HG03571 (cell line): ENCODE data around the gene ENTHD1.
A peak's percentile ranks its signal among the peaks of the same experiment; 100 is the strongest.
"Not testable (repeated sequence)": the region's sequence is repeated elsewhere in the genome, so short reads cannot be mapped to it uniquely, and the experiment has no call there.

ENCODE experiments used
- ATAC-seq: cut with Tn5 transposase; IDR thresholded peaks from one replicate; pipeline ENCODE4 v1.9.1; 2021; ENCODE audit not compliant: unreplicated experiment

The ENTHD1 gene

DNA sequence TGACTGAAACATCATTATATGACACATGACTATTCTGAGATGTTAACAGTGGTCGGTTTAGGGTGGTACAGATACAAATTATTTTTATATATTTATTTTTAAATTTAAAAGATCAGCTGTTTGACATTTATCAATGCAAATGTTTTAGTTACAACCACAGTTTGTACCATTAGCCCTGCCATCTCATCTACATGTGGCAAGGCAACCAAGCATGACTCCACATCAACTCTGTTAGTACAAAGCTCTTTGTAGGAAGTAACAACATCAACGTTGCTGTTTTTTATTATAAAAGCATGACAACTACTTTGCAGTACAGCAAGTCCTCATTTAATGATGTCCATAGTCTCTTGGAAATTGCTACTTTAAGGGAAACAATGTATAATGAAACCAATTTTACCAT is 40.8 kb downstream of the ENTHD1 start:
- no peak for ATAC-seq

DNA sequence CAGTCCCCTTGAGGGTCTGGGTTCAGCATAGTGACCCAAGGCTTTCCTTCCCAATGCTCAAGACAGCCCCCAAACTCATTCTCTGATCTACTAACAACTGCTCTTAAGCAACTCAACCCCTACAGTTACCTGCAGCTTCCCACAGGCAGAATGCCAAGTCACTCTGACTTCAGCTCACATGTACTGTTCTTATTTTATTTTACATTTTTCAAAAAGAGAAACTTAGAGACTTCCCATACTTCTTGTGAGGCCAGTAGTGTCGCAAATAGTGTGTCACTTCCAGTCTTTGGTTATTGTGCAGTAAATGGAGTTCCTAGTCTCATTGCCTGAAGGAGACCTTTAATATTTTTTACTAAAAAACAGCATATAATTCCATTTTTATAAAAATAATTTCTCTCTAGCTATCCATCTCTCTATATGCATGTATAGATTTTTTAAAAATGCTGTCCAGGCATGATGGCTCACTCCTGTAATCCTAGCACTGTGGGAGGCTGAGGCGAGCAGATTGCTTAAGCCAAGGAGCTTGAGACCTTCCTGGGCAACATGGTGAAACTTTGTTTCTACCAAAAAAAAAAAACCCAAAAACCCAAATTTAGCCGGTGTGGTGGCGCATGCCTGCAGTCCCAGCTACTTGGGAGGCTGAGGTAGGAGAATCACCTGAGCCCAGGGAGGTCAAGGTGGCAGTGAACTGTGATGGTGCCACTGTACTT is 41.8 kb downstream of the ENTHD1 start:
- ATAC-seq, result no peak

DNA sequence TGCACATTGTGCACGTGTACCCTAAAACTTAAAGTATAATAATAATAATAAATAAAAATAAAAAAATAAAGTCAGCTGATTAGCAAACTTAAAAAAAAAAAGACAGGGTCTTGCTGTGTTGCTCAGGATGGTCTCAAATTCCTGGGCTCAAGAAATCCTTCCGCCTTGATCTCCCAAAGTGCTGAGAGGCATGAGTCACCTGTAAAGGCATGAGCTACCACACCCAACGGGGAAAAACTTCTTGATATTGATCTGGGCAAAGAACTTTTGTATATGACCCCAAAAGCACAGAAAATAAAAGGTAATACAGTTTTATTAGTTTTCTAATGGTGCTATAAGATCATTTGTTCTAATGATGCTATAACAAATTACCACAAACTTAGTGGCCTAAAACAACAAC is 46.1 kb downstream of the ENTHD1 start:
- no peak for ATAC-seq

DNA sequence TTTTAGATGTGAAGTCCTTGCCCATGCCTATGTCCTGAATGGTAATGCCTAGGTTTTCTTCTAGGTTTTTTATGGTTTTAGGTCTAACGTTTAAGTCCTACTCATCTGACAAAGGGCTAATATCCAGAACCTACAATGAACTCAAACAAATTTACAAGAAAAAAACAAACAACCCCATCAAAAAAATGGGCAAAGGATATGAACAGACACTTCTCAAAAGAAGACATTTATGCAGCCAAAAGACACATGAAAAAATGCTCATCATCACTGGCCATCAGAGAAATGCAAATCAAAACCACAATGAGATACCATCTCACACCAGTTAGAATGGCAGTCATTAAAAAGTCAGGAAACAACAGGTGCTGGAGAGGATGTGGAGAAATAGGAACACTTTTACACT is 47.0 kb downstream of the ENTHD1 start:
- not testable (repeated sequence) for ATAC-seq

DNA sequence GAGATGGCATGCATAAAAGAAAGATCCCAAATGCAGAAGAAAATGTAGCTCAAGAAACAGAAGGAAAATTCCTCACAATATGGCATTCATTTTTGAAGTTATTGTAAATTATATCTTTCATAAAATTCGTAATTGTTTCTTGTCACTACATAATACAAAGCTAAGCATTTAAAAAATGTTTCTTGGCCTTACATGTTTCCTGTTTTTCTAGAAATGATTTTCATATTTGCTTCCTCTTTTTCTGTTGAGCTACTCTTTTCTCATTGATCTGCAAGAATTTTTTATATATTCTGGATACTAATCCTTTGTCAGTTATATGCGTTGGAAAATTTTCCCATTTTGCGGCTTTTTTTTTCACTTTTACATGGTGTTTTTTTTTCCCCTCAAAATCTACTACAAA is 48.0 kb downstream of the ENTHD1 start:
- no peak for ATAC-seq

DNA sequence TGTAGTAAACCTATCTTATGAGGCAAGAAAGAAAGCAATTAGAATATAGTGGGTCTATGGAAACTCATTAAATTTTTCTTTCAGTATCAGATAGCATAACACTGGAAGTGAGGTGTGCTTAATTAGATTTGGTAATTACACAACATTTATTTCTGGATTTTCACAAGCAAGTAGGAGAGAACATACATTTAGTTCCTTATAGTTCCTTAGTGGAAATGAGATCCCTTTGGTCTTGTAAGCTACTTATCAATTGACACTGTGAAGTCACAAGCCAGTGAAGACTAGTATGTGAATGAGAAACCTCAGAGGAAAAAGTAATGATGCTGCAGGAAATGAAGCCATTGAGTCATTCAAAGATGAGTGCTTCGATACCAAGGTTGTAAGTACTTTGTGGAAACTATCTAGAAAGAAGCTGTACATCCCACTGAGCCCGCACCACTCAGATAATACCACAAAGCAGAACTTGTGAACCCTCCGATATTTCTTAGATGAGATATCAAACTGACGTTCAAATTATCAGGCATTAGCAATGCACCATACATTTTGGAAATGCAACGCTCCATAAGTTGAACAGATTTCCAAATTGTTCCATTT is 53.5 kb downstream of the ENTHD1 start:
- ATAC-seq, result no peak

DNA sequence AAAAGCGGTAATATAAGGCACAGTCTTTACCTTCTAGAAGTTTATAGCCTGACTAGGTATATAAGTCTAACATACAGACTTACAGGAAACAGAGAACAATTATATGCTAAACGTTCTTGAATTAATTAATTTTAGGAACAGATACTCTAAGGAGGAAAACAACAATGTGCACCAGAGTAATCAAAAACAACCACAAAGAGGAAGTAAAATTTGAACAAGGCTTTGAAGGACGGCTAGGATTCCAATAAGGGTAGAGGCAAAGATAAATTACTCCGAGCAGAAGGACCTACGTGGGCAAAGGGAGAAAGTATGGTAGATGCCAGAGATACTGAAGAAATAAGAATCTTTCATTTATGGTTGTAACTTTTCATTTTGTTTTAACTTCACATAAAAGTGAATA is 54.4 kb downstream of the ENTHD1 start:
- no peak for ATAC-seq

DNA sequence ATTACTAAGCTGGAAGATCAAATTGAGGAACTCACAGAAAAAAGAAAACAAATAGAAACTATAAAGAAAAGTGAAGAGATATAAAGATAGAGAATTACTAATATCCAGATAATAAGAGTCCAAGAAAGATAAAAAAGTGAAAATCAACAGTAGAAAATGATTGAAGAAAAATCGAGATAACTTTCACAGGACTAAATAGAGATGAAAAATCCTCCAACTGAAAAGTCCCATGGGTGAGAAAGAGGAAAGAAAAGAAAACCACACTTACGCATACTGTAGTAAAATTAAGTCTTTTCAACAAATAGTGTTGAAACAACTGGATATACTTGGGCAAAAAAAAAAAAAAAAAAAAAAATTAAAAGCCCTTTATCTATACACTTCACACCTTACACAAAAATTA is 60.0 kb downstream of the ENTHD1 start:
- no peak for ATAC-seq

DNA sequence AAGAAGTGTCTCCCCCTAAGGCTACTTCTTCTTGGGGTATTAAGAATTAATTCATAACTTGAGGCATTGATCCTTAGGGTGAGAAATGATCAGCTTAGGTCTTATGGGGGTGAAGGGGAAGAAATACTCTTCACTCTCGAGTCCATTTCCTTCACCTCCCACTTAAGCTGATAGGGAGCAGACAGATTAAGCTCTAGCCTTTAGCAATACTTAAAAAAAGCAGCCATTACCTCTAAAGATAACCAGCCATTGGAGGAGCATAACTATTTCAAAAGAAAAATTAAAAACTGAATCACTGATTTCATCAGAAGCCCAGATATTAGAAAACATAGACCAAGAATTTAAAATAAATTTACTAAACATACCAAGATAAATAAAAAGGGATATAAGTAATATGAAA is 60.5 kb downstream of the ENTHD1 start:
- no peak for ATAC-seq

DNA sequence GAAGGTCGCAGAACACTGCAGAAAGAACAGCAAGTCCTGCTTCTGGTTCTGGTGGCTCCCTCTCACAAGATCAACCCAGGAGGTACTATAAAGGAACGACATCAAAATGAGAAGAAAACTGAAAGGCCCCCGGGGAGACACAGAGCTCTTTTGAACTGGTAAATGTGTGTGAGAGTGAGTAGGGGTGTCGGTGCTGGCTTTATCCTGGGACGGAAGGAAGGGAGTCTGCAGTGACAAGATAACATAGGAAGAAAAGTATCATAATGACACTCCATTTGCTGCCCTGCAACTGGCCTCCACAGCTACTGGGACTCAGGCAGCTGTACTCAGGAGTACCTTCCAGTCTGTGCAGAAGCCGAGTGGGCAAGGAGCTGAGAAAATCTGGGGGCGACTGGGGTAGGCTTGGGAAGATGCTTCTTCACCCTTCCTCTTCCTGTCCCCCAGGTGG is 60.9 kb downstream of the ENTHD1 start:
- ATAC-seq, result no peak

DNA sequence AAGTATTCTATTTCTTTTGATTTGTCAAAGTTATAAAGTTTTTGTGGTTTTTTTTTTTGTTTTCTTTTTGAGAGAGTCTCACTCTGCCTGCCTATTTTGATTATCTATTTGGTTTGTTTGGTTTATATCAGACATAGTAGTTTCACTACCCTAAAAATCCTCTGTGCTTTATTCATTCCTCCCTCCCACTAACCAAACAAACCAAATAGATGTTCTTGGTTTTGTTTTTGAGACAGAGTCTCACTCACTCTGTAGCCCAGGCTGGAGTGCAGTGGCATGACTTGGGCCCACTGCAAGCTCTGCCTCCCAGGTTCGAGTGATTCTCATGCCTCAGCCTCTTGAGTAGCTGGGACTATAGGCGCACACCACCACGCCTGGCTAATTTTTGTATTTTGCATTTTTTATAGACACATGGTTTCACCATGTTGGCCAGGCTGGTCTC is 67.9 kb downstream of the ENTHD1 start:
- ATAC-seq, result peak; percentile 84

DNA sequence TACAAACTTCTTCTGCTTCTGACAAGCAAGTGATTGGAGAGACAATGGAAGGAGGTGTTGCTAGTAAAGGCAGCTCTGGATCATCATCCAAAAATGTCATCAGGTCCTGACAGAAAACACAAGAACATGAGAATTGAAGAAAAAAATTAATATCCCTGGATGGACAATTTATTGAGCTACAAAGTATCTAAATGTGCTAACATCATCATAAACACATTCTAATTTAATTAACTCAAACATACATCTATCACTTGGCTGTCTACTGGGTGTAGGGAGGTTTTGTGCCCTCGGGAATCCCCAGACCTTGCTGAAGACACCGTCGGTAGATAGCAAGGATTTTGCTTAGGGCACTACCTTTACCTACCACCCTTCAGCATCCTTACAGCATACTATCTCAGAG is 72.6 kb downstream of the ENTHD1 start:
- no peak for ATAC-seq

DNA sequence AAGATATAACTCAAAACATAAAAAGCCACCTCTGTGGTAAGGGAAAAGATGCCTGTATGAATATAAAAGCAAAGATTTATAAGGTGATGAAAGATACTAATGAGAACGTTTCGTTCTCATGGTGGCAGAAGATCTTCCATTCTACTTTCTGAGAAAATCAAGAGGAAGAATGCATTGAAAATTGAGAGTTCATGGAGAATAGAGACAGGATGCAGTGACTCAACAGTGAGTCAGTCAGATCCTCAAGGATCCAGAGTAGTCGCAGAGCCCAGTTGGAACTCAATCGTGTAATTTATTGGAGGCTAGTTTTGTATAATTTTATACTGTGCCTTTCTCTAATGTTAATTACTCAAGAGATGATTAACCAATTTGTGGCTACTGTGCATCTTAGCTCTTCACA is 73.3 kb downstream of the ENTHD1 start:
- ATAC-seq, result no peak

DNA sequence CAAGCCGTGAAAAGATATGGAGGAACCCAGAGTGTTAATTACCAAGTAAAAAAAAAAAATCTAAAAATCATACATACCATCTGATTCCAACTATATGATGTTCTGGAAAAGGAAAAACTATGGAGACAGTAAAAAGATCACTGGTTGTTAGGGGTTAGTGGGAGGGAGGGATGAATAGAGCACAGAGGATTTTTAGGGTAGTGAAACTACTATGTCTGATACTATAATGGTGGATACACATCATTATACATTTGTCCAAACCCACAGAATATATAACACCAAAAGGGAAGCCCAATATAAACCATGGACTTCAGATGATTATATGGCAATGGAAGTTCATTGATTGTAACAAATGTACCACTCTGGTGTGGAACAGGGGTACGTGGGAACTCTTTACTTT is 74.1 kb downstream of the ENTHD1 start:
- ATAC-seq, result no peak

DNA sequence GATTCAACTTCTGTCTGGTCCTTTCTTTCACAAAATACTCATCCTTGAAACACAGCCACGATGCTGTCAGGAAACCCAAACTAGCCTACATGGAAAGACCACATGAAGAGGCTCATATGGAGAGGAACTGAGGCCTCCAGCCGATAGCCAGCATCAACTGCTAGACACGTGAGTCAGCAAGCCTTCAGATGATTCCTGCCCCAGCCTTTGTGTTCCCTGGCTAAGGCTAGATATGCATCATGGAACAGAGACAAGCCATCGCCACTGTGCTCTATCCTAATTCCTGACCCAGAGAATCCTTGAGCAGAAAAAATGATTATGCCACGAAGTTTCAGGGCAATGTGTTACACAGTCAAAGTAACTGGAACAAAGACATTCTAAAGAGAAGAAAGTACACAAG is 75.5 kb downstream of the ENTHD1 start:
- ATAC-seq, result no peak

DNA sequence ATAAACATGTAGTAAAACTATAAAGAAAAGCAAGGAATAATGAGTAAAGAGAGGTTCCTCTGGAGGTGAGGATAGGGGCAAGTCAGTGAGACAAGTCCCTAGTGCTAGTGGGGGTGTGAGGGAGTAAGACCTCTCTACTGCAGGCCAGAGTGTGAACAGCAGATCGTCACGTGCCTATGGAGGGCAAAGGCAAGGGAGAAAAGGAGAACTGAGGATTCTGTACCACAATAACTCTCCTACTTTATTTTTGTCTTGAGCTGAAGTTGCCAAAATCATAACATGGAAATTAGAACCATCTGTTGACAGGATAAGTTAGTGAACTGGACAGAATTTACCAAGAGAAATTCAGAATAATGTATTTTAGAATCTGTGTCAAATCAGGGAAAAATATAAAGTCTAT is 77.6 kb downstream of the ENTHD1 start:
- no peak for ATAC-seq

DNA sequence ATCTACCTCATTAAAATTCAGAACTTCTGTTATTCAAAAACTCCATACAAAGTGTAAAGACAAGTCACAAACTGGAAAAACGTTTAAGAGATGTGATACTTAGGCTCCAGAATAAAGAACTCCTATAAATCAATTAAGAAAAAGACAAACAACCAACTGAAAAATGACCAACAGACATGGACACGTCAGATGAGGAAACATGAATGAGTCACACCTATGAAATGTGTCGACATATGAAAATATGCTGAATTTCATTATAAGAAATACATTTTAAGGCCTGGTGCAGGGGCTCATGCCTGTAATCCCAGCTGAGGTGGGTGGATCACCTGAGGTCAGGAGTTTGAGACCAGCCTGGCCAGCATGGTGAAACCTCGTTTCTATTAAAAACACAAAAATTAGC is 78.7 kb downstream of the ENTHD1 start:
- ATAC-seq, result no peak

DNA sequence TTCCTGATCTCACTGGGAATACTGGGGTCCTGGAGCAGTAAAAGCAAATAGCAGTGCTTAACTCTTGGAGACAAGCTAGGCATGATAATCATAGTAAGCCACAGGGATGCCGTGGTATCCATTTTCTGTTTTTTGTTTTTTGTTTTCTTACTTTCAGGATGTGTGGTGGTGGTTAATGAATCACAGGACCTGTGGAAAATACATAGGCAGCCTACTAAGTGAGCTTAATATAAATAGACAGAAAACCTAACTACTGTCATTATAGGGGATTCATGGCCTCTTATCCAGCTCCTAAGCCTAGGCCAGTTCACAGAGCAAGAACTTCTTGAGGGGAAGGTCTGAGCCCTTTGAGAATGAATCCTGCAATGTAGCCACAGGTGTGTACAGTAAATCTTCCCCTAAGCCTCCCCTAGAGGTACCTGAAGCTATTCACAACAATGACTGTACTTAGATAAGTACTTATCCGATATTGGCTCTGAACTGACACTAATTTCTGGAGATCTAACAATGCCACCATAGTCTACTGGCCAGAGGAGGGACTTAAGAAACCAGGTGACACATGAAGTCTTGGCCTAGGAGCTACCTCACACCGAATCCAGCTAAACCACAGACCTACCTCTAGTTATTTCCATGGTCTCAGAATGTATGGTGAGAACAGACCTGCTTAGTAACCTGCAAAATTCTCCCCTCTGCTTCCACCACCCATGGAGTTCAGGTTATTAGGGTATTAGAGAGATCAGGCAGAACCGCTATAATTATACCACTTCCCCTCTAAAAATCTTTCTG is 83.6 kb downstream of the ENTHD1 start:
- no peak for ATAC-seq

DNA sequence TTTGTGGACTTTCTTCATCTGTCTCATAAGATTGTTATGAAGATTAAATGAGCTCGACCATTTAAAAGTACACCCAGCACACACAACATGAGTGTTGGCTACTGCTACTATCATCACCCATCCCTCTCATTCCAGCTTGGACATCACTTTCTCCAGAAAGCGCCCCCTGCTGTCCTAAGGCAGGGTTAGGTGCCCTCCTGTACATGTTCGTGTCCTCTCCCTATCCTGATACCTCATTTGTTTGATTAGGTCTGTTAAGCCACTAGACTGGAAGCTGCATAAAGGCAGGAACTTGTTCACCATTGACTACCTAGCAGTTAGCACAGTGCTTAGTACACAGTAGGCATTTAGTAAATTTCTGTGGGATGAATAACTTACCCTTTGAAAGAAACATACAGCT is 85.5 kb downstream of the ENTHD1 start:
- ATAC-seq, result no peak

DNA sequence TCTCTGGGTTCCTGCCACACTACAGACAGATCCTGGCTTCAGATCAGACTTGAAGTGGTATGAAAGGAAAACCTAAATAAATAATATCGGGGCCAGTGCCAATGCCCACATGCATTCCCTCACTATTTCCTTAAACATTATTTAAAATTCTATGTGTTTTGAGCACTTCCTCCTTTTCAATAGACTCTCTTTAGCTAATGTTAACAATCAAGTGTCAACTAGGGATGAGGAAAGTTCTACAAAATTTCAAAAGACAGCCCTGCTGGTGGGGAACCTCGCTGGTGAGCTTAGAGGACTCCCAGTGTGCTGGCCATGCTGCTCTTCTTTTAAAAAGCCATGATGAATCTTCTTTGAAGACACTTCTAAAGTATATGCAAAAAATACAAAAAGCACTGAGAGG is 87.5 kb downstream of the ENTHD1 start:
- no peak for ATAC-seq

DNA sequence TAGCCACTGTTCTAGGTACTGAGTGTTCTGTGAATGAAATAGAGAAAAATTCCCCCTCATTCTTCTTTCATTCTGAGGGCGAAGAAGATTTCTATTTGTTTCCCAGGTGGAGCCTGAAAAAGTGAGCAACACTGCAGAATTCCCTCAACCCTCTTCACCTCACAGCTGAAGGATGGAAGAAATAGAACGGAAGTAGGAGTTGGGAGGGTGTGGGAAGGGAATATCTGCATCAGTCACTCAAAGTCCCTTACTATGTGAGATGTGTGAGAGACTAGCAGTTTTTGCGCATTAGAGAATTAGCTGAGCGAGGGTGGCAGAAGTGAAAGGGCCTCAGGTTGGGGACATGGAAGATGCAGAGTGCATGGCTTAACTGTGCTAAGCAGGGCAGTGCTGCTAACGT is 88.4 kb downstream of the ENTHD1 start:
- ATAC-seq, result no peak

DNA sequence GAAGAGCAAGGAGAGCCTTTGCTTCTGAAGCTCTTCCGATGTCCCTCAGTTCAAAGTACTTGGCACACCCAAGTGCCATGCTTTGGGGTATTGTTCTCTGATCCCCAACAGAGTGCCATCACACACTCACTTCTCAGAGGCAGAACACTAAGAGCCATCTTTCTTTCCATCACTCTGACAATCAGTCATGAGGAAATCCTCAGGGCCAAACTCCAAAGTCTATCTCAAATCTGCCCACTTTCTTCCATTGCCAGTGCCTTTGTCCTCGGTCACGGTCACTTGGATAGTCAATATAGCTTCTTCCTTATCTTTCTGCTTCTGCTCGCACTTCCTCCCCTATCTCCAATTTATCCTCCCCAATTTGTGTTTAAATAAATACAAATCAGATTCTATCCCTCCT is 90.9 kb downstream of the ENTHD1 start:
- no peak for ATAC-seq
